K562 (cell line): ENCODE measurements around the gene PPAN. TPM values are rescaled to one million over a fixed set of nuclear protein-coding genes. Genes with fewer than 3 reads are reported as not detected.

Experiments
- CBX1 ChIP-seq: sonication (generic); IDR thresholded peaks from 2 replicates; pipeline ENCODE4 v1.6.1; 2016; ENCODE audit warnings: antibody characterized with exemption, low read depth, mild to moderate bottlenecking
- CREB3 ChIP-seq: fragments of 450-650 bp; conservative IDR thresholded peaks from 2 replicates; pipeline ENCODE4 v1.6.1; 2016; ENCODE audit warnings: missing genetic modification characterization, low read depth, mild to moderate bottlenecking, missing compliant biosample characterization, moderate library complexity
- GTF3C2 ChIP-seq: IDR thresholded peaks from 3 replicates; pipeline ENCODE4 v1.6.1; 2011; ENCODE audit warnings: borderline replicate concordance, mild to moderate bottlenecking, moderate library complexity; ENCODE audit not compliant: insufficient read length; ENCODE audit errors: extremely low read depth
- HOXB6 ChIP-seq: fragments of 250-450 bp; sonication (Bioruptor Pico); IDR thresholded peaks from 2 replicates; pipeline ENCODE4 v1.5.1; 2022; ENCODE audit warnings: mild to moderate bottlenecking, borderline replicate concordance
- MAX ChIP-seq: sonication (generic); formaldehyde crosslinking; IDR thresholded peaks from 2 replicates; pipeline ENCODE4 v1.9.0; 2022; ENCODE audit warnings: mild to moderate bottlenecking, missing genetic modification reagents
- MXD1 ChIP-seq: fragments of 250-450 bp; sonication (Bioruptor Pico); IDR thresholded peaks from 2 replicates; pipeline ENCODE4 v1.8.0; 2021; ENCODE audit warnings: borderline replicate concordance, mild to moderate bottlenecking, moderate library complexity; ENCODE audit not compliant: poor library complexity, severe bottlenecking
- NEUROD1 ChIP-seq: fragments of 150-350 bp; IDR thresholded peaks from 2 replicates; pipeline ENCODE4 v1.6.1; 2014; ENCODE audit warnings: borderline replicate concordance, low read length, low read depth; ENCODE audit not compliant: partially characterized antibody
- PHF8 ChIP-seq: fragments of 200-600 bp; sonication (generic); IDR thresholded peaks from 2 replicates; pipeline ENCODE4 v1.6.1; 2012; ENCODE audit warnings: mixed run types, mild to moderate bottlenecking, inconsistent platforms, low read length, moderate library complexity, borderline replicate concordance
- PTRF ChIP-seq: fragments of 450-650 bp; IDR thresholded peaks from 2 replicates; pipeline ENCODE4 v1.6.1; 2016; ENCODE audit warnings: mild to moderate bottlenecking, missing genetic modification characterization, missing compliant biosample characterization
- SPI1 ChIP-seq: IDR thresholded peaks from 2 replicates; pipeline ENCODE4 v1.6.1; 2011; ENCODE audit warnings: low read depth, low read length, control low read depth, borderline replicate concordance
- SREBF1 ChIP-seq: fragments of 150-350 bp; IDR thresholded peaks from 2 replicates; pipeline ENCODE4 v1.6.1; 2014; ENCODE audit warnings: antibody characterized with exemption, low read depth, low read length, borderline replicate concordance
- TEAD4 ChIP-seq, 2 experiments: sonication (generic) in 1 of 2; formaldehyde crosslinking in 1 of 2; IDR thresholded peaks; 2 replicates each; pipeline versions ENCODE4 v1.6.1 to v1.8.0; 2012 to 2022; ENCODE audit warnings: borderline replicate concordance in 1 of 2, inconsistent platforms in 1 of 2, low read length in 1 of 2, mild to moderate bottlenecking in 1 of 2, missing genetic modification reagents in 1 of 2
- TFAM ChIP-seq: fragments of 250-450 bp; sonication (Bioruptor Pico); conservative IDR thresholded peaks from 2 replicates; pipeline ENCODE4 v1.5.0; 2021; ENCODE audit warnings: mild to moderate bottlenecking, moderate library complexity
- ZNF224 ChIP-seq: sonication (generic); formaldehyde crosslinking; IDR thresholded peaks from 2 replicates; pipeline ENCODE4 v1.8.0; 2022; ENCODE audit warnings: mild to moderate bottlenecking, missing genetic modification reagents
- polyA plus RNA-seq, 8 experiments: library from polyadenylated mRNA; depleted of rRNA in 4 of 8; stranded (reverse) in 5 of 8; unstranded in 3 of 8; fragments of >200 nt; fragmentation: Nextera tagmentation in 2 of 8; fragmentation: Illumina TruSeq in 1 of 8; extraction: Ambion mirVana in 2 of 8; extraction: Trizol in 1 of 8; gene quantifications; 2 replicates each; pipeline versions ENCODE4 v1.2.1 to v1.2.3, GENCODE V29; 2011 to 2014; ENCODE audit warnings: inconsistent platforms in 1 of 8, missing spikeins in 1 of 8
- total RNA-seq, 7 experiments: library from RNA; depleted of rRNA in 6 of 7; stranded (reverse); fragments of >200 nt in 6 of 7; fragmentation: Illumina TruSeq in 2 of 7; extraction: Trizol in 2 of 7; gene quantifications; 2 replicates each; pipeline versions ENCODE4 v1.2.1 to v1.2.3, GENCODE V29; 2011 to 2021; ENCODE audit warnings: low replicate concordance in 1 of 7
- TF ChIP-seq, protein P1 (sequence below): fragments of 200-800 bp; sonication (Bioruptor generic); IDR thresholded peaks from 2 replicates; pipeline ENCODE4 v1.6.1; 2017; ENCODE audit warnings: missing genetic modification characterization, missing compliant biosample characterization
- TF ChIP-seq, protein P2 (sequence below): fragments of 450-650 bp; IDR thresholded peaks from 2 replicates; pipeline ENCODE4 v1.6.1; 2018; ENCODE audit warnings: mild to moderate bottlenecking, low read depth; ENCODE audit not compliant: partially characterized antibody

The PPAN gene
- total and polyA plus RNA-seq, 9 of the 15 experiments (the other 6 are each of a cell fraction or from before 2014, with no cell fraction given) = 2.2 to 129 (median 59.1) TPM

DNA sequence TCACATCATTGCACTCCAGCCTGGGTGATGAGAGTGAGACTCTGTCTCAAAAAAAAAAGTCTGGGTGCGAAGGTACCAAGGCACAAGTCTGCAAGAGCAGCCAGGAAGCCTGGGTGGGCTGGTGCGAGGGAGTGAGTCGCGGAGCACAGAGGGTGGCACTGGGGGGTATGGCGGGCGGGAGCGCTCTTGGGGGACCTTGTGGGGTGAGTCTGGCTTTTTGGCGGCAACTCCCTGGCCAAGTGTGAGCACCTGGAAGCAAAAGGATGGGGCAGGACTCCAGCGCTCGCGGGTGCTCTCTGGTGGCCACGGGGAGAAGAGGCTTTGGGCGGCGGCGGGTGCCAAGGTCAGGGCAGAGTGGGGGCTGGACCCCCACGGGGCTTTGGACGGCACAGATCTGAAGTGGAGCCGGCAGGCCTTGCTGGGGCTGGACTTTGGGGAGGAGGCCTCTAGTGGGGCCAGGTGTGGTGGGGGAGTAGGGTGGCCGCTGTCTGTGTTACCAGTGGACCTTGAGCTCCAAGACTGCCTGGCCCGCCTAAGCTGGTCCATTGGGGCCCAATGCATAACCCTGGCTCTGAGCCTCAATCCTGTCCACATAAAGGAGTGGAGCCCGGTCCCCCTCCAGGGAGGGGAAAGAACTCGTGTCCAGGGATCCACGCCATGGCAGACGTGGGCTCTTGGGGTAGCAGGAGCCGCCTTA lies 6.9 kb downstream of the PPAN start (continued):
- TF ChIP-seq, protein P1, sequence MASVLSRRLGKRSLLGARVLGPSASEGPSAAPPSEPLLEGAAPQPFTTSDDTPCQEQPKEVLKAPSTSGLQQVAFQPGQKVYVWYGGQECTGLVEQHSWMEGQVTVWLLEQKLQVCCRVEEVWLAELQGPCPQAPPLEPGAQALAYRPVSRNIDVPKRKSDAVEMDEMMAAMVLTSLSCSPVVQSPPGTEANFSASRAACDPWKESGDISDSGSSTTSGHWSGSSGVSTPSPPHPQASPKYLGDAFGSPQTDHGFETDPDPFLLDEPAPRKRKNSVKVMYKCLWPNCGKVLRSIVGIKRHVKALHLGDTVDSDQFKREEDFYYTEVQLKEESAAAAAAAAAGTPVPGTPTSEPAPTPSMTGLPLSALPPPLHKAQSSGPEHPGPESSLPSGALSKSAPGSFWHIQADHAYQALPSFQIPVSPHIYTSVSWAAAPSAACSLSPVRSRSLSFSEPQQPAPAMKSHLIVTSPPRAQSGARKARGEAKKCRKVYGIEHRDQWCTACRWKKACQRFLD (CRISPR knock-in tag) = no peak
- no peak for TF ChIP-seq PHF8
- no peak for TF ChIP-seq MXD1 (CRISPR knock-in tag)
- no peak for TF ChIP-seq CREB3
- TF ChIP-seq CBX1 = no peak
- no peak for TF ChIP-seq SREBF1
- no peak for TF ChIP-seq NEUROD1
- TF ChIP-seq TFAM (CRISPR knock-in tag) = no peak
- no peak for TF ChIP-seq SPI1
- no peak for TF ChIP-seq TEAD4 (IDR thresholded peaks at IDR 0.05; ENCODE audit: low read length)
- TF ChIP-seq TEAD4 (CRISPR knock-in tag; IDR thresholded peaks at IDR 0.05; ENCODE audit: borderline replicate concordance) = no peak
- TF ChIP-seq ZNF224 (CRISPR knock-in tag) = no peak
- TF ChIP-seq GTF3C2 = no peak
- TF ChIP-seq PTRF (tag) = no peak
- no peak for TF ChIP-seq MAX
- TF ChIP-seq, protein P2, sequence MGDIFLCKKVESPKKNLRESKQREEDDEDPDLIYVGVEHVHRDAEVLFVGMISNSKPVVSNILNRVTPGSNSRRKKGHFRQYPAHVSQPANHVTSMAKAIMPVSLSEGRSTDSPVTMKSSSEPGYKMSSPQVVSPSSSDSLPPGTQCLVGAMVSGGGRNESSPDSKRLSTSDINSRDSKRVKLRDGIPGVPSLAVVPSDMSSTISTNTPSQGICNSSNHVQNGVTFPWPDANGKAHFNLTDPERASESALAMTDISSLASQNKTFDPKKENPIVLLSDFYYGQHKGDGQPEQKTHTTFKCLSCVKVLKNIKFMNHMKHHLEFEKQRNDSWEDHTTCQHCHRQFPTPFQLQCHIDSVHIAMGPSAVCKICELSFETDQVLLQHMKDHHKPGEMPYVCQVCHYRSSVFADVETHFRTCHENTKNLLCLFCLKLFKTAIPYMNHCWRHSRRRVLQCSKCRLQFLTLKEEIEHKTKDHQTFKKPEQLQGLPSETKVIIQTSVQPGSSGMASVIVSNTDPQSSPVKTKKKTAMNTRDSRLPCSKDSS = no peak
- TF ChIP-seq HOXB6 = no peak
